HCT116 (cell line): ENCODE results near the gene NDUFS8.

ENCODE experiments used
- CEBPB ChIP-seq: IDR thresholded peaks from 2 replicates; pipeline ENCODE4 v1.6.1; 2012; ENCODE audit warnings: low read depth
- EGR1 ChIP-seq: IDR thresholded peaks from 2 replicates; pipeline ENCODE4 v1.6.1; 2012; ENCODE audit warnings: low read depth
- EZH2 ChIP-seq: fragments of 200-600 bp; sonication (generic); IDR thresholded peaks from 2 replicates; pipeline ENCODE4 v1.6.1; 2017; ENCODE audit warnings: antibody characterized with exemption, mixed run types
- POLR2A ChIP-seq: IDR thresholded peaks from 2 replicates; pipeline ENCODE4 v1.7.0; 2011; ENCODE audit warnings: borderline replicate concordance; ENCODE audit not compliant: insufficient read depth, insufficient read length; ENCODE audit errors: extremely low read depth
- POLR2AphosphoS5 ChIP-seq: IDR thresholded peaks from 2 replicates; pipeline ENCODE4 v1.6.1; 2011; ENCODE audit warnings: mild to moderate bottlenecking, low read depth, low read length, moderate library complexity
- SIN3A ChIP-seq: IDR thresholded peaks from 2 replicates; pipeline ENCODE4 v1.6.1; 2012; ENCODE audit warnings: low read depth
- SP1 ChIP-seq: IDR thresholded peaks from 2 replicates; pipeline ENCODE4 v1.6.1; 2012; ENCODE audit warnings: low read depth
- TCF7L2 ChIP-seq: IDR thresholded peaks from 2 replicates; pipeline ENCODE4 v1.7.0; 2011; ENCODE audit warnings: borderline replicate concordance, inconsistent platforms; ENCODE audit not compliant: insufficient read depth, insufficient read length; ENCODE audit errors: extremely low read depth
- YY1 ChIP-seq: IDR thresholded peaks from 2 replicates; pipeline ENCODE4 v1.6.1; 2011; ENCODE audit warnings: low read length, low read depth, moderate library complexity, mild to moderate bottlenecking; ENCODE audit not compliant: insufficient replicate concordance; ENCODE audit errors: extremely low read depth
- ZNF274 ChIP-seq: fragments of 200-500 bp; sonication (Bioruptor generic); IDR thresholded peaks from 2 replicates; pipeline ENCODE4 v1.6.1; 2014; ENCODE audit warnings: mild to moderate bottlenecking, low read depth, low read length, inconsistent platforms
- TF ChIP-seq, protein P1 (sequence below), 3 experiments: fragments of 200-600 bp in 1 of 3; sonication (generic) in 1 of 3; IDR thresholded peaks in 2 of 3; conservative IDR thresholded peaks in 1 of 3; 2 replicates each; pipeline ENCODE4 v1.5.1; 2012 to 2017; ENCODE audit warnings: low read depth in 2 of 3, low read length in 2 of 3, antibody characterized with exemption in 1 of 3, borderline replicate concordance in 1 of 3, control low read depth in 1 of 3, mild to moderate bottlenecking in 1 of 3, mixed read lengths in 1 of 3, mixed run types in 1 of 3, moderate library complexity in 1 of 3; ENCODE audit not compliant: insufficient read depth in 1 of 3
- TF ChIP-seq, protein P2 (sequence below): IDR thresholded peaks from 2 replicates; pipeline ENCODE4 v1.6.1; 2012
- TF ChIP-seq, protein P3 (sequence below): IDR thresholded peaks from 2 replicates; pipeline ENCODE4 v1.6.1; 2012; ENCODE audit warnings: low read depth

DNA sequence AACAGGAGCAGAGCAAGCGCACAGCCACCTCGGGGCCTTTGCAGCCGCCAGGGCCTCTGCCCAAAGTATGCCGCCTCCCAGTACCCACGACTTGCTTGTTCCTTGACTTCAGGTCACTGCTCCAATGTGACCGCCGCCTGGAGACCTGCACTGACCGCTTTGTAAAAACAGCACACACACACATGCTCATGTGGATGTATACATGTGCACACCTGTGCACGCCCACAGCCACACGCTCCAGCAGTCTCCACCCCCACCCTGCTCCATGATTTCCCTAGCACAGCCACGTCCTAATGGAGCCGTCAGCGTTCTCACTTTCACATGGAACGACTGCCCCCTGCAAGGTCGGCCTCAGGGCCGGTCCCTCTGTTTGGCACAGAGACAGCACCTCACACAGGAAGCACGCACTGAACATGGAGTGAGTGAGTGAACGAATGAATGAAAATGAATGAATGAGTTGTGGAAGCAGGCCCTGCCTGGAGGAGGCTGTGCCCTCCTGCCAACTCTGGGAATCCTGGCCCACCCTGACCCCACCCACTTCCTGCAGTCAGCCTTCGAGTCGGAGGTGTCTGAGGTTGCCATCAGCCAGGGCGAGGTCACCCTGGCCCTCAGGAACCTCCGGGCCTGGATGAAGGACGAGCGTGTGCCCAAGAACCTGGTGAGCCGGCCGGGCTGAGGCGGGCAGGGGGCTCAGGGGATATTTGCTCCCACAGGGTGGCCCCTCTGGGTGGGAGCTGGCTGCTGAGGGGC is 12.3 kb upstream of the NDUFS8 start:
- TF ChIP-seq, protein P1, sequence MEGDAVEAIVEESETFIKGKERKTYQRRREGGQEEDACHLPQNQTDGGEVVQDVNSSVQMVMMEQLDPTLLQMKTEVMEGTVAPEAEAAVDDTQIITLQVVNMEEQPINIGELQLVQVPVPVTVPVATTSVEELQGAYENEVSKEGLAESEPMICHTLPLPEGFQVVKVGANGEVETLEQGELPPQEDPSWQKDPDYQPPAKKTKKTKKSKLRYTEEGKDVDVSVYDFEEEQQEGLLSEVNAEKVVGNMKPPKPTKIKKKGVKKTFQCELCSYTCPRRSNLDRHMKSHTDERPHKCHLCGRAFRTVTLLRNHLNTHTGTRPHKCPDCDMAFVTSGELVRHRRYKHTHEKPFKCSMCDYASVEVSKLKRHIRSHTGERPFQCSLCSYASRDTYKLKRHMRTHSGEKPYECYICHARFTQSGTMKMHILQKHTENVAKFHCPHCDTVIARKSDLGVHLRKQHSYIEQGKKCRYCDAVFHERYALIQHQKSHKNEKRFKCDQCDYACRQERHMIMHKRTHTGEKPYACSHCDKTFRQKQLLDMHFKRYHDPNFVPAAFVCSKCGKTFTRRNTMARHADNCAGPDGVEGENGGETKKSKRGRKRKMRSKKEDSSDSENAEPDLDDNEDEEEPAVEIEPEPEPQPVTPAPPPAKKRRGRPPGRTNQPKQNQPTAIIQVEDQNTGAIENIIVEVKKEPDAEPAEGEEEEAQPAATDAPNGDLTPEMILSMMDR (IDR thresholded peaks at IDR 0.05 in 2 of 3, conservative IDR thresholded peaks at IDR 0.05 in 1 of 3; ENCODE audit: borderline replicate concordance in 1 of 3, insufficient read depth in 1 of 3, low read depth in 2 of 3, low read length in 2 of 3), result no peak
- TF ChIP-seq POLR2A, result no peak
- TF ChIP-seq POLR2AphosphoS5, result no peak
- TF ChIP-seq, protein P2, sequence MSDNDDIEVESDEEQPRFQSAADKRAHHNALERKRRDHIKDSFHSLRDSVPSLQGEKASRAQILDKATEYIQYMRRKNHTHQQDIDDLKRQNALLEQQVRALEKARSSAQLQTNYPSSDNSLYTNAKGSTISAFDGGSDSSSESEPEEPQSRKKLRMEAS, result no peak
- no peak for TF ChIP-seq ZNF274
- TF ChIP-seq, protein P3, sequence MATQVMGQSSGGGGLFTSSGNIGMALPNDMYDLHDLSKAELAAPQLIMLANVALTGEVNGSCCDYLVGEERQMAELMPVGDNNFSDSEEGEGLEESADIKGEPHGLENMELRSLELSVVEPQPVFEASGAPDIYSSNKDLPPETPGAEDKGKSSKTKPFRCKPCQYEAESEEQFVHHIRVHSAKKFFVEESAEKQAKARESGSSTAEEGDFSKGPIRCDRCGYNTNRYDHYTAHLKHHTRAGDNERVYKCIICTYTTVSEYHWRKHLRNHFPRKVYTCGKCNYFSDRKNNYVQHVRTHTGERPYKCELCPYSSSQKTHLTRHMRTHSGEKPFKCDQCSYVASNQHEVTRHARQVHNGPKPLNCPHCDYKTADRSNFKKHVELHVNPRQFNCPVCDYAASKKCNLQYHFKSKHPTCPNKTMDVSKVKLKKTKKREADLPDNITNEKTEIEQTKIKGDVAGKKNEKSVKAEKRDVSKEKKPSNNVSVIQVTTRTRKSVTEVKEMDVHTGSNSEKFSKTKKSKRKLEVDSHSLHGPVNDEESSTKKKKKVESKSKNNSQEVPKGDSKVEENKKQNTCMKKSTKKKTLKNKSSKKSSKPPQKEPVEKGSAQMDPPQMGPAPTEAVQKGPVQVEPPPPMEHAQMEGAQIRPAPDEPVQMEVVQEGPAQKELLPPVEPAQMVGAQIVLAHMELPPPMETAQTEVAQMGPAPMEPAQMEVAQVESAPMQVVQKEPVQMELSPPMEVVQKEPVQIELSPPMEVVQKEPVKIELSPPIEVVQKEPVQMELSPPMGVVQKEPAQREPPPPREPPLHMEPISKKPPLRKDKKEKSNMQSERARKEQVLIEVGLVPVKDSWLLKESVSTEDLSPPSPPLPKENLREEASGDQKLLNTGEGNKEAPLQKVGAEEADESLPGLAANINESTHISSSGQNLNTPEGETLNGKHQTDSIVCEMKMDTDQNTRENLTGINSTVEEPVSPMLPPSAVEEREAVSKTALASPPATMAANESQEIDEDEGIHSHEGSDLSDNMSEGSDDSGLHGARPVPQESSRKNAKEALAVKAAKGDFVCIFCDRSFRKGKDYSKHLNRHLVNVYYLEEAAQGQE, result no peak
- no peak for TF ChIP-seq SIN3A
- TF ChIP-seq TCF7L2, result no peak
- TF ChIP-seq CEBPB, result no peak
- no peak for TF ChIP-seq EGR1
- no peak for TF ChIP-seq SP1
- TF ChIP-seq YY1, result no peak
- TF ChIP-seq EZH2, result no peak
